ENCODE results near the gene PHF12.

The PHF12 gene

DNA sequence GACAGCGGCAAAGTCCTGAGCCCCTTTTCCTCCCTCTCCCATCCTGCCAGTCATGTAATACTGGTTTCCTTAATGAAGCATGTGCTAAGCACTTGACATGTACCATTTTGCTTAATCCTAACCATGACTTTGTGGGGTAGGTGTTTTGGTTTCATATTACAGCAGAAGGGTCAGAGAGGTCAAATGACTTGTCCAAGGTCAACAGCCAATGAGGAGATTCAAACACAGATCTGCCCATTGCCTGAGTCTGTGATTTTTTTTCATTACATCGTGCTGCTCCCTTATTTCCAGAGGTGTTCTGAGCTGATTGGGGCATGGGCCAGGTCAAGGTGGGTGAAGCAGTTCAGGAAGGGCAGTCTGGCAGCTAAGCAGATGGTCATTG is 17.6 kb upstream of the PHF12 start:
- DNase-seq (ENCODE audit: low spot score), result no peak
- H3K27ac ChIP-seq, result no peak overlapping the region
- no peak overlapping the region for H3K4me3 ChIP-seq
- TF ChIP-seq, protein P1, sequence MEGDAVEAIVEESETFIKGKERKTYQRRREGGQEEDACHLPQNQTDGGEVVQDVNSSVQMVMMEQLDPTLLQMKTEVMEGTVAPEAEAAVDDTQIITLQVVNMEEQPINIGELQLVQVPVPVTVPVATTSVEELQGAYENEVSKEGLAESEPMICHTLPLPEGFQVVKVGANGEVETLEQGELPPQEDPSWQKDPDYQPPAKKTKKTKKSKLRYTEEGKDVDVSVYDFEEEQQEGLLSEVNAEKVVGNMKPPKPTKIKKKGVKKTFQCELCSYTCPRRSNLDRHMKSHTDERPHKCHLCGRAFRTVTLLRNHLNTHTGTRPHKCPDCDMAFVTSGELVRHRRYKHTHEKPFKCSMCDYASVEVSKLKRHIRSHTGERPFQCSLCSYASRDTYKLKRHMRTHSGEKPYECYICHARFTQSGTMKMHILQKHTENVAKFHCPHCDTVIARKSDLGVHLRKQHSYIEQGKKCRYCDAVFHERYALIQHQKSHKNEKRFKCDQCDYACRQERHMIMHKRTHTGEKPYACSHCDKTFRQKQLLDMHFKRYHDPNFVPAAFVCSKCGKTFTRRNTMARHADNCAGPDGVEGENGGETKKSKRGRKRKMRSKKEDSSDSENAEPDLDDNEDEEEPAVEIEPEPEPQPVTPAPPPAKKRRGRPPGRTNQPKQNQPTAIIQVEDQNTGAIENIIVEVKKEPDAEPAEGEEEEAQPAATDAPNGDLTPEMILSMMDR (IDR thresholded peaks at IDR 0.05), result no peak

- no peak overlapping the region for H3K4me3 ChIP-seq
- DNase-seq (ENCODE audit: low spot score), result no peak
- TF ChIP-seq, protein P1 (IDR thresholded peaks at IDR 0.05), result no peak
- no peak overlapping the region for H3K27ac ChIP-seq
These were observed 17.1 kb upstream of the PHF12 start for GRCh38 chr17:28968231-28968913.

DNA sequence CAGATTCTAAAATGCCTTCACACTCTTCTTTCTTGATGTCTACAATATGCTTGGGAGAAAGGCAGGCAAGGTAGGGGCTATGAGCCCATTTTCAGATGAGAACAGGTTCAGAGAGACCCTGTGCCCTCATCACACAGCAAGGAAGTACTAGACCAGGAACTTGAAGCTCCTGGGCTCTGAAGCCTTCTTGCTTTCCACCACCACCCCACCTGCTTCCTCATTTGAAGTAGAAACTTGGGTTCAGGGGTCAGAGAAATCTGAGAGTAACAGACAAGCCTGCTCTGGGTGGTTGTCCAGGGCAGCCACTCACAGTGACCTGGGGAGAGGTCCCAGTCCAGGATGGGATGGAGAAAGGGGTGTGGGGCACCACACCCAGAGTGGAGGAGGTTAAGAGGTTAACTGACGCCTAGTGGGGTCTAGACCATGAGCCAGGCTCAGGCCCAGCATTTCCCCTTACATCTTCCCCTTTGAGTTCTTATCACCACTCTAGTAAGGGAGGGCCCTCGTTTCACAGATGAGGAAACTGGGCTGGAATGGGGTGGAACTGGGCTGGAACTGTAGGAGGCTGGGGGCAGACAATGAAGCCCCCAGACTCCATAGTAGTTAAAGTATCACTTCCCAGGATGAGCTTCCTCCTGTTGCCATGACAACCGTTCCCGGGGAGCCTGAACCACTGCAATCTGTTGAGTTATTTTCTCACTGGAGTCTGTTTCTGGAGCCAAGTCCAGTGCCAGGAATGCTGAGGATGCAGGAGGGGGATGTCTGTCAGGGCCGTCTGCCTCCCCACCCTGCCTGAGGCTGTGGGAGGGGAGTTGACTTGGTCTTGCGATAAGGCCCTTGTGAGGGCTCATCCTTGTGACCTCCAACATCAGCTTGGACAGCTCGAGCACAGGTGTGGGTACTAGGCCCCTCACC is 16.2 kb upstream of the PHF12 start:
- Histone ChIP-seq H3K4me3 (no peak overlapping the region), H3K27ac (no peak overlapping the region)
- TF ChIP-seq, protein P1 (IDR thresholded peaks at IDR 0.05), result no peak
- no peak for DNase-seq (ENCODE audit: low spot score)

GRCh38 chr17:28963841-28964240 is 12.5 kb upstream of the PHF12 start:
- TF ChIP-seq, protein P1 (IDR thresholded peaks at IDR 0.05), result no peak
- Histone ChIP-seq H3K27ac (no peak overlapping the region), H3K4me3 (no peak overlapping the region)
- DNase-seq (ENCODE audit: low spot score), result no peak

DNA sequence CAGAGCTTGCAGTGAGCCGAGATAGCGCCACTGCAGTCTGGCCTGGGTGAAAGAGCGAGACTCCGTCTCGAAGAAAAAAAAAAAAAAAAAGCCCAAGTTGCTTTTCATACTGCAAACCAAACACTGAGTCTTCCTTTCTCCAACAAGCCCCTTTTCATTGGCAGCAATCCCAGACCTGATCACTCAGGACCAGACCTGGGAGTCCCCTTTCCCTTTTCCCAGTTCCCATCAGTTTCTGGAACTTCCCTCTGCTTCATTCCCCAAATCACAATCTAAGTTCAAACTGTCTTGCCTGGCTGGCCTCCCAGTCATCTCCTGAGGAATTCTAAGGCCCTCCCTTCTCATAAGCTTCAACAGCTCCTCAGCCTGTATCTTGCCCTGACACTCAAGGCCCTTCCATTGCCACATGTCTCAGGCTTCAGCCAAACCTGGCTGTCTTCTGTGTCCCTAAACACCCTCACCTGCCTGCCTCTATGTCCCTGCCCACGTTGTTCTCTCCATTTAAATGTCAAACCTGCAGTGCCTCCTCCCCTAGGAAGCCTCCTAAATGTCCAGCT is 11.8 kb upstream of the PHF12 start:
- H3K27ac ChIP-seq, result no peak overlapping the region
- TF ChIP-seq, protein P1 (IDR thresholded peaks at IDR 0.05), result no peak
- DNase-seq (ENCODE audit: low spot score), result no peak
- no peak overlapping the region for H3K4me3 ChIP-seq

- DNase-seq (ENCODE audit: low spot score), result no peak
- Histone ChIP-seq H3K4me3 (no peak overlapping the region), H3K27ac (no peak overlapping the region)
- TF ChIP-seq, protein P1 (IDR thresholded peaks at IDR 0.05), result no peak
These were observed 10.1 kb upstream of the PHF12 start for GRCh38 chr17:28961391-28961790.

All from coronary artery (tissue), 2 donors.